RWPE2 (cell line): ENCODE results near the gene MARCHF7.
"Not testable (repeated sequence)": the region's sequence is repeated elsewhere in the genome, so short reads cannot be mapped to it uniquely, and the experiment has no call there.

Experiments used
- ATAC-seq: fragments of 200-7000 bp; cut with Tn5 transposase; 3 replicates; pipeline ENCODE4 v1.9.1; 2021; ENCODE audit warnings: low read depth
- DNase-seq: peaks from one replicate; pipeline ENCODE4 v3.0.0-alpha.2; 2020; ENCODE audit warnings: low spot score
- H3K27ac ChIP-seq: fragments of 450-650 bp; 2 replicates; pipeline ENCODE4 v1.5.1; 2017; ENCODE audit warnings: mild to moderate bottlenecking; ENCODE audit not compliant: poor library complexity, severe bottlenecking
- H3K27me3 ChIP-seq: fragments of 250-450 bp; sonication (Bioruptor Pico); 2 replicates; pipeline ENCODE4 v1.5.1; 2021; ENCODE audit warnings: mild to moderate bottlenecking, moderate library complexity; ENCODE audit not compliant: insufficient read depth, poor library complexity, severe bottlenecking
- H3K36me3 ChIP-seq: fragments of 250-450 bp; sonication (Bioruptor Pico); 2 replicates; pipeline ENCODE4 v1.5.1; 2020; ENCODE audit warnings: low read depth, mild to moderate bottlenecking, moderate library complexity
- H3K4me1 ChIP-seq: fragments of 250-450 bp; sonication (Bioruptor Pico); 2 replicates; pipeline ENCODE4 v1.5.1; 2021; ENCODE audit warnings: mild to moderate bottlenecking, moderate library complexity; ENCODE audit not compliant: insufficient read depth, poor library complexity, severe bottlenecking
- H3K4me3 ChIP-seq: fragments of 250-450 bp; sonication (Bioruptor Pico); 2 replicates; pipeline ENCODE4 v1.5.1; 2021; ENCODE audit warnings: mild to moderate bottlenecking, moderate library complexity; ENCODE audit not compliant: severe bottlenecking
- H3K9me3 ChIP-seq: fragments of 250-450 bp; sonication (Bioruptor Pico); 2 replicates; pipeline ENCODE4 v1.5.1; 2021; ENCODE audit warnings: mild to moderate bottlenecking, moderate library complexity; ENCODE audit not compliant: severe bottlenecking
- TF ChIP-seq, protein P1 (sequence below): fragments of 450-650 bp; IDR thresholded peaks from one replicate; pipeline ENCODE4 v1.5.1; 2017; ENCODE audit warnings: mild to moderate bottlenecking, moderate library complexity; ENCODE audit not compliant: poor library complexity, severe bottlenecking

Gene MARCHF7, protein sequence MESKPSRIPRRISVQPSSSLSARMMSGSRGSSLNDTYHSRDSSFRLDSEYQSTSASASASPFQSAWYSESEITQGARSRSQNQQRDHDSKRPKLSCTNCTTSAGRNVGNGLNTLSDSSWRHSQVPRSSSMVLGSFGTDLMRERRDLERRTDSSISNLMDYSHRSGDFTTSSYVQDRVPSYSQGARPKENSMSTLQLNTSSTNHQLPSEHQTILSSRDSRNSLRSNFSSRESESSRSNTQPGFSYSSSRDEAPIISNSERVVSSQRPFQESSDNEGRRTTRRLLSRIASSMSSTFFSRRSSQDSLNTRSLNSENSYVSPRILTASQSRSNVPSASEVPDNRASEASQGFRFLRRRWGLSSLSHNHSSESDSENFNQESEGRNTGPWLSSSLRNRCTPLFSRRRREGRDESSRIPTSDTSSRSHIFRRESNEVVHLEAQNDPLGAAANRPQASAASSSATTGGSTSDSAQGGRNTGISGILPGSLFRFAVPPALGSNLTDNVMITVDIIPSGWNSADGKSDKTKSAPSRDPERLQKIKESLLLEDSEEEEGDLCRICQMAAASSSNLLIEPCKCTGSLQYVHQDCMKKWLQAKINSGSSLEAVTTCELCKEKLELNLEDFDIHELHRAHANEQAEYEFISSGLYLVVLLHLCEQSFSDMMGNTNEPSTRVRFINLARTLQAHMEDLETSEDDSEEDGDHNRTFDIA

DNA sequence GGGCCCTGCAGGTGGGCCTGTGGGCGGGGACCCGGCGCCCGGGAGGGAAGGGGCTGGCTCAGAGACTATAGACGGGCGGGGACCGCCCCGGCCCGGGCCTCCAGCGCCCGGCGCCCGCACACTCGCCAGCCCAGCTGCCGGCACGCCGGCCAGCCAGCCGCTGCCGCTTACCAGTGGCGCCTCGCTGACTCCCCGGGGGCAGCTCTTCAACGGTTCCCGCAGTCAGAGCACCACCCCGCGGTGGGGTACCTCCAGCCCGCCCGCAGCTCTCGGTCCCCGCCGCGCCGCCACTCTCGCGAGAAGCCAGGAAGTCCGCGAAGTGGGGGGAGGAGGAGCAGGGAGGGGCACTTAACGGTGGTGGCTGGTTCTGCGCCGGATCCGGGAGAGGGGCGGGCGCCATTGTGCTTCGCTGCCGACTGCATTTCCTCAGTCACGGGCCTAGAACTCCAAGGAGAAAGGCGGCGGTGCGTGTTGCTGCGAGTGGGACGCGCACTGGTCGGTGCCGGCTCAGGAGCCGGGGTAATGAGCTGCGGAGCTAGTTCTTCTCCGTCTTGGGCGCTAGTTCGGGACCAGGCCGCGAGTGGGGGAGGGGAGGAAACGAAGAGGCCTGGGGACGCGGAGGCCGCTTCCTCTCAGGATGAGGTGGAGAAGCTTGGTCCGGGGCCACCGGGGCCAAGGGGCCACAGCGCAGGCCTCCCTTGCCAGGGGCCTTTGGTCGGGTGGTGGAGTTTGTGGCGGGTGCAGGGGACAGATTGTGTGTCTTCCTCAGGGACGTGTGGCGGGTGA, at the start of gene MARCHF7:
Gene MARCHF7 (plus strand): TSS at position 364 of the 786 bp plus-strand sequence. CDS start 16,517 bp downstream, outside the sequence.
- peaks cover 32% of the 10 kb centered on the region for H3K36me3 ChIP-seq
- no peaks in the 10 kb centered on the region for H3K27me3 ChIP-seq
- peak within 1 kb of the TSS; percentile 96 for H3K4me3 ChIP-seq
- TF ChIP-seq, protein P1, sequence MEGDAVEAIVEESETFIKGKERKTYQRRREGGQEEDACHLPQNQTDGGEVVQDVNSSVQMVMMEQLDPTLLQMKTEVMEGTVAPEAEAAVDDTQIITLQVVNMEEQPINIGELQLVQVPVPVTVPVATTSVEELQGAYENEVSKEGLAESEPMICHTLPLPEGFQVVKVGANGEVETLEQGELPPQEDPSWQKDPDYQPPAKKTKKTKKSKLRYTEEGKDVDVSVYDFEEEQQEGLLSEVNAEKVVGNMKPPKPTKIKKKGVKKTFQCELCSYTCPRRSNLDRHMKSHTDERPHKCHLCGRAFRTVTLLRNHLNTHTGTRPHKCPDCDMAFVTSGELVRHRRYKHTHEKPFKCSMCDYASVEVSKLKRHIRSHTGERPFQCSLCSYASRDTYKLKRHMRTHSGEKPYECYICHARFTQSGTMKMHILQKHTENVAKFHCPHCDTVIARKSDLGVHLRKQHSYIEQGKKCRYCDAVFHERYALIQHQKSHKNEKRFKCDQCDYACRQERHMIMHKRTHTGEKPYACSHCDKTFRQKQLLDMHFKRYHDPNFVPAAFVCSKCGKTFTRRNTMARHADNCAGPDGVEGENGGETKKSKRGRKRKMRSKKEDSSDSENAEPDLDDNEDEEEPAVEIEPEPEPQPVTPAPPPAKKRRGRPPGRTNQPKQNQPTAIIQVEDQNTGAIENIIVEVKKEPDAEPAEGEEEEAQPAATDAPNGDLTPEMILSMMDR = peak; percentile 87
- H3K9me3 ChIP-seq = no peaks in the 10 kb centered on the region
- ATAC-seq (peak; percentile 87), DNase-seq (peak; percentile 94)
- peaks cover 21% of the 10 kb centered on the region for H3K4me1 ChIP-seq
- peak within 1 kb of the TSS; percentile 79 for H3K27ac ChIP-seq

DNA sequence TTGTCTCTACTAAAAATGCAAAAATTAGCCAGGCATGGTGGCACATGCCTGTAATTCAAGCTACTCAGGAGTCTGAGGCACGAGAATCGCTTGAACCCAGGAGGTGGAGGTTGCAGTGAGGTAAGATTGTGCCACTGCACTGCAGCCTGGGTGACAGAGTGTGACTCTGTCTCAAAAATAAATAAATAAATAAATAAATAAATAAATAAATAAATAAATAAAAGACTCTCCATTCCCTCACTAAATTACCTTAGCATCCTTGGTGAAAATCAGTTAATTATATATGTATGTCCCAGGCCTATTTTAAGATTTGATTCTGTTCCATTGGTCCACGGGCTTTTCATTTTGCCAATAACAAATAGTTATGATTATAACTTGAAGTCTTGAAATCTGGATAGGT, 44.9 kb upstream of the MARCHF7 start:
- not testable (repeated sequence) for H3K9me3 ChIP-seq, ATAC-seq, H3K27me3 ChIP-seq, H3K4me3 ChIP-seq, H3K27ac ChIP-seq, H3K4me1 ChIP-seq, DNase-seq, H3K36me3 ChIP-seq

DNA sequence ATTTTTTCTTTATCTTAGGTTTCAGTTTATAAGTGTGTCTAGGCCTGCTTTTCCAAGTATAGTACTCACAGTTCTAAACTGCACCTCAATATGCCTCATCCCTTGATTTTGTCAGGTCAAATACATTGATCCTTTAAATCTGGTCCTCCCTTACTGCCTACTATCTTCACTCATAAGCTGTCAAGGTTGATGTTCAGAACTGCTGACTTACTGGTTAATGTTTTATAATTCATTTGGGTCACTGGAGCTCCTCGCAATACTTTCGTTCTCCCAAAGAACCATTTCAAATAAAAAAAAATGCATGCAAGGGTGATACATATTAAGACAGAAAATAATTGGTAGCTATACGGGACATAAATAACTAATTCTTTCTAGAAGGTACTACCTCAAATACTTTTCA, 41.3 kb upstream of the MARCHF7 start:
- no peaks in the 10 kb centered on the region for H3K27me3 ChIP-seq

DNA sequence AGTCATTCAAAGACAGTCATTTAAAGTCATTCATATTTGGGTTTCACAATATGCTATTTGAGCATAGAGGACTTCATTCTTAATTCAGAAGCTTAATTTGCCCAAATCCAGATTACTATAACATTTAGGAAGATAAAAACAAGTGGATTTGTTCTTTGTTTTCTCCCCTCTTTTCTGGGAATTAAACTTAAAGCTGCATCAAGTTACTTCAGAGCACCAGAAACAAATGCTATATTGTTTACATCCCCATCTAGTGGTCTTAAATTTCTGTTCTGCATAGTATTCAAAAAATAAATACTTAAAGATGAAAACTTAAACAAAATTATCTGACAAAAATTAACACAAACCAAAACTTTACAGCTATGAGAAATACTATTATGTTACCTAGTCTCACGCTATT, 34.7 kb upstream of the MARCHF7 start:
- Histone ChIP-seq H3K9me3 (no peaks in the 10 kb centered on the region), H3K27ac (no peak overlapping the region), H3K4me3 (no peak overlapping the region), H3K4me1 (no peaks in the 10 kb centered on the region), H3K27me3 (no peaks in the 10 kb centered on the region), H3K36me3 (no peaks in the 10 kb centered on the region)
- TF ChIP-seq, protein P1 = peak; percentile 71
- ATAC-seq (no peak), DNase-seq (no peak)

More for the DNA sequence above, 41.3 kb upstream of the MARCHF7 start:
- no peaks in the 10 kb centered on the region for H3K9me3 ChIP-seq
- no peak for DNase-seq
- no peak overlapping the region for H3K27ac ChIP-seq
- no peaks in the 10 kb centered on the region for H3K36me3 ChIP-seq
- TF ChIP-seq, protein P1 = no peak
- H3K4me3 ChIP-seq = no peak overlapping the region
- ATAC-seq = no peak
- no peaks in the 10 kb centered on the region for H3K4me1 ChIP-seq

DNA sequence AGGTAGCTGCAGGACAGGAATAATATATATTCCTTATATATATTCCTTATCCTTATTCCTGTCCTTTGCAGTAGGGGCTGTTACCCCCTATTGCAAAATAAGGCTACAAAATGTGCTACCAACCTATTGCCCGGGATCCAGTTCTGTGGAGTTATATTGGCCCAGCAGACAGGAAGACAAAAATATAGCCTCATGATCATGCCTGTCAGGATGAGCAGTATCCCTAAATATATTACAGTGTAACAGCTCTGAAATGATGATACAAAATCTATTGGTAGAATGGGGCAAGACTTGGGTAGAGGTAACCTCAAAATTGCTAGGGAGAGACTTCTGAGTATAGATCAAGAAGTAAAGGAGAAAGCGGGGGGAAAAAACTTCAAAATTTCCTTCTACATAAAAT, 31.6 kb upstream of the MARCHF7 start:
- DNase-seq (no peak), ATAC-seq (no peak)
- Histone ChIP-seq H3K4me1 (peaks cover 16% of the 10 kb centered on the region), H3K4me3 (no peak overlapping the region), H3K9me3 (no peaks in the 10 kb centered on the region), H3K27ac (no peak overlapping the region), H3K36me3 (no peaks in the 10 kb centered on the region), H3K27me3 (no peaks in the 10 kb centered on the region)
- TF ChIP-seq, protein P1 = no peak
